ENCODE results near the gene SDR42E2. TPM values are rescaled to one million over a fixed set of nuclear protein-coding genes. Genes with fewer than 3 reads are reported as not detected.

SDR42E2 gene
- total RNA-seq (2021) (not detected in 2 replicates), Bru-seq, nascent RNA (percentile 3 among the genes with signal in this experiment), BruChase-seq, experiment 1, labeled RNA remaining after a 2-hour chase (percentile 6 among the genes with signal in this experiment), BruChase-seq, experiment 2, labeled RNA remaining after a 6-hour chase (percentile 13 among the genes with signal in this experiment)
- long read RNA-seq, result 0 reads

DNA sequence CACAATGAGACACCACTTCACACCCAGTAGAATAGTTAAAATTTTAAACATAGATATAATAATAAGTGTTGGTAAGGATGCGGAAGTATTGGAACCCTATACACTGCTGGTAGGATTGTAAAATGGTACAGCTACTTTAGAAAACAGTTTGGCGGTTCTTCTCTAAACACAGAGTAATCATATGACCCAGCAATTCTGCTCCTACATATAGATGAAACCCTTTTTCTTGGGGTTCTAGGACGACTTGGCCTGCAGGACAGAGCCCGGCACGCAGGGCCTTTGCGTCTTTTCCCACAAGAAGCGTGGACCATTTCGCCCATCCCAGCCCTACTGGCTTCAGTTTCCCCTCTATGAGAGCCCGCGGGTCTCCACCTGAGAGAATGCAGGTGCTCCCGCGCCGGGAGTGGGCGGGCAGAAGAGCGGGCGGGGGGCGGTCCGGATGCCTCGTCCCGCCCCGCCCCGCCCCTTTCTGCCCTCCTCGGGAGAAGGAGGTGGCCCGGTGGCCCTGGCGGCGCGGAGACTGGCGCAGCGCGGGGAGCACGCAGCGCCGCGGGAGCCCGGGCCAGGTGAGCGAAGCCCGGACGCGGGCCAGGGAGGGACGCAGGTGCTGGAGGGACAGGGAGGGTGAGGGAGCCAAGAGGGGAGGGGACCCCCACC is at the start of gene SDR42E2:
Gene SDR42E2 (plus strand): TSS at position 508 of the 657 bp plus-strand sequence. CDS start 3,077 bp downstream, outside the sequence.
- BruUV-seq (replicated peaks), result no TSS peak

DNA sequence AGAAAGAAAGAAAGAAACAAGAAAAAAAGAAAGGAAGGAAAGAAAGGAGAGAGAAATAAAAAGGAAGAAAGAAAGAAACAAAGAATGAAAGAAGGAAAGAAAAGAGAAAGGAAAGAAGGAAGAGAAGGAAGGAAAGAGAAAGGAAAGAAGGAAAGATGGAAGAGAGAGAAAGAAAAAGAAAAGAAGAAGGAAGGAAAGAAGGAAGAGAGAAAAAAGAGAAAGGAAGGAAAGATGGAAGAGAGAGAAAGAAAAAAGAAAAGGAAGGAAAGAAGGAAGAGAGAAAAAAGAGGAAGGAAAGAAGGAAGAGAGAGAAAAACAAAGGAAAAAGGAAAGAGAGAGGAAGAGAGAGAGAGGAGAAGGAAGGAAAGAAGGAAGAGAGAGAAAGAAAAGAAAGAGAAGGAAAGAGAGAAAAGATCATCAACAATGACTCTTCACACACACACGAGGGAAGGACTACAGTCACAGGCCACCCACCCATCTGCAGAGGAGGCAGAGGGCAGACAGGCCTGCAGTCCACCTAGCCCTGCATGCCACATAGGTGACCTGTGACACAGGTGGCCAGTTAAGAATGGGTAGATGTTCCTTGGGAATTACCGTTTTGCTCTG is 46.1 kb upstream of the SDR42E2 start:
- Histone ChIP-seq H3K27me3 (replicated peaks; ENCODE audit: insufficient read depth, low read depth, low read length, poor library complexity) (no peaks in the 10 kb centered on the region), H3K36me3 (ENCODE audit: insufficient read depth, low read length, poor library complexity, severe bottlenecking) (no peaks in the 10 kb centered on the region), H3K4me1 (ENCODE audit: insufficient read depth, low read length, poor library complexity, severe bottlenecking) (no peaks in the 10 kb centered on the region), H3K4me3 (ENCODE audit: low read depth, low read length, poor library complexity, severe bottlenecking) (no peak overlapping the region), H3K27ac (ENCODE audit: low read depth, low read length, poor library complexity, severe bottlenecking) (no peak overlapping the region), H3K9me3 (ENCODE audit: low read depth, low read length, poor library complexity, severe bottlenecking) (no peaks in the 10 kb centered on the region)
- no TSS peak for BruUV-seq (replicated peaks)
- TF ChIP-seq, protein P1, sequence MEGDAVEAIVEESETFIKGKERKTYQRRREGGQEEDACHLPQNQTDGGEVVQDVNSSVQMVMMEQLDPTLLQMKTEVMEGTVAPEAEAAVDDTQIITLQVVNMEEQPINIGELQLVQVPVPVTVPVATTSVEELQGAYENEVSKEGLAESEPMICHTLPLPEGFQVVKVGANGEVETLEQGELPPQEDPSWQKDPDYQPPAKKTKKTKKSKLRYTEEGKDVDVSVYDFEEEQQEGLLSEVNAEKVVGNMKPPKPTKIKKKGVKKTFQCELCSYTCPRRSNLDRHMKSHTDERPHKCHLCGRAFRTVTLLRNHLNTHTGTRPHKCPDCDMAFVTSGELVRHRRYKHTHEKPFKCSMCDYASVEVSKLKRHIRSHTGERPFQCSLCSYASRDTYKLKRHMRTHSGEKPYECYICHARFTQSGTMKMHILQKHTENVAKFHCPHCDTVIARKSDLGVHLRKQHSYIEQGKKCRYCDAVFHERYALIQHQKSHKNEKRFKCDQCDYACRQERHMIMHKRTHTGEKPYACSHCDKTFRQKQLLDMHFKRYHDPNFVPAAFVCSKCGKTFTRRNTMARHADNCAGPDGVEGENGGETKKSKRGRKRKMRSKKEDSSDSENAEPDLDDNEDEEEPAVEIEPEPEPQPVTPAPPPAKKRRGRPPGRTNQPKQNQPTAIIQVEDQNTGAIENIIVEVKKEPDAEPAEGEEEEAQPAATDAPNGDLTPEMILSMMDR (conservative IDR thresholded peaks at IDR 0.05; ENCODE audit: low read depth, low read length), result no peak
- TF ChIP-seq EZH2 (IDR thresholded peaks at IDR 0.05; ENCODE audit: borderline replicate concordance, low read depth, low read length, poor library complexity, severe bottlenecking), result no peak
- ChIA-PET POLR2A (ENCODE audit: low non-redundant PET) (no interaction called here), CTCF (no interaction called here)
- intact Hi-C loops (cut with micrococcal nuclease; ENCODE audit: unreplicated experiment), result no loop called here
- no peak for DNase-seq (ENCODE audit: low spot score)

More for the DNA sequence above, at the start of gene SDR42E2:
- TF ChIP-seq, protein P1 (conservative IDR thresholded peaks at IDR 0.05; ENCODE audit: low read depth, low read length), result no peak
- no peak for TF ChIP-seq EZH2 (IDR thresholded peaks at IDR 0.05; ENCODE audit: borderline replicate concordance, low read depth, low read length, poor library complexity, severe bottlenecking)
- H3K36me3 ChIP-seq (ENCODE audit: insufficient read depth, low read length, poor library complexity, severe bottlenecking), result no peaks in the 10 kb centered on the region
- no peak within 1 kb of the TSS for H3K27ac ChIP-seq (ENCODE audit: low read depth, low read length, poor library complexity, severe bottlenecking)
- ChIA-PET CTCF (no interaction called here), POLR2A (ENCODE audit: low non-redundant PET) (no interaction called here)
- no peaks in the 10 kb centered on the region for H3K9me3 ChIP-seq (ENCODE audit: low read depth, low read length, poor library complexity, severe bottlenecking)
- H3K27me3 ChIP-seq (replicated peaks; ENCODE audit: insufficient read depth, low read depth, low read length, poor library complexity), result peaks cover 11% of the 10 kb centered on the region
- intact Hi-C loops (cut with micrococcal nuclease; ENCODE audit: unreplicated experiment), result no loop called here
- no peaks in the 10 kb centered on the region for H3K4me1 ChIP-seq (ENCODE audit: insufficient read depth, low read length, poor library complexity, severe bottlenecking)
- no peak within 1 kb of the TSS for H3K4me3 ChIP-seq (ENCODE audit: low read depth, low read length, poor library complexity, severe bottlenecking)
- no peak for DNase-seq (ENCODE audit: low spot score)

DNA sequence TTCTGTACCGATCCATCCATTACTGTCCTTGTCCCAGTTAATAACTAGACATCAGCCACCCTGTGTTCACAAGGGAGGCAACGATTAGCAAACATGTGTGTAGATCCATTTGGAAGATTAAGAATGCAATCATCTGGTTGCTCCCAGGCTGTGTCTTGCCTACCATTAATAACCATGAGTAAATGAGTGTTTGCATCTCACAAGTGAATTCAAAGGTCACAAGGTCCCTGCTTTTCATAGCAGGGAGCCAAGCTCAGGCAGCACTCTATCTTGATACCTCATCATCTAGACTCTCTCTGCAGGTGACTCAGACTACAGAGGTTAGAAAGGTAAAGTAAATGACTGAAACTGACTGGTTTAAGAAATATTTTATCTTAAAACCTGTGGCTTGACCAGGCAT is 44.7 kb upstream of the SDR42E2 start:
- H3K36me3 ChIP-seq (ENCODE audit: insufficient read depth, low read length, poor library complexity, severe bottlenecking), result no peaks in the 10 kb centered on the region
- H3K4me3 ChIP-seq (ENCODE audit: low read depth, low read length, poor library complexity, severe bottlenecking), result no peak overlapping the region
- H3K9me3 ChIP-seq (ENCODE audit: low read depth, low read length, poor library complexity, severe bottlenecking), result no peaks in the 10 kb centered on the region
- ChIA-PET POLR2A (ENCODE audit: low non-redundant PET) (no interaction called here), CTCF (no interaction called here)
- intact Hi-C loops (cut with micrococcal nuclease; ENCODE audit: unreplicated experiment), result no loop called here
- no peaks in the 10 kb centered on the region for H3K27me3 ChIP-seq (replicated peaks; ENCODE audit: insufficient read depth, low read depth, low read length, poor library complexity)
- DNase-seq (ENCODE audit: low spot score), result peak; percentile 16
- H3K27ac ChIP-seq (ENCODE audit: low read depth, low read length, poor library complexity, severe bottlenecking), result no peak overlapping the region
- no TSS peak for BruUV-seq (replicated peaks)
- TF ChIP-seq, protein P1 (conservative IDR thresholded peaks at IDR 0.05; ENCODE audit: low read depth, low read length), result no peak
- TF ChIP-seq EZH2 (IDR thresholded peaks at IDR 0.05; ENCODE audit: borderline replicate concordance, low read depth, low read length, poor library complexity, severe bottlenecking), result no peak
- no peaks in the 10 kb centered on the region for H3K4me1 ChIP-seq (ENCODE audit: insufficient read depth, low read length, poor library complexity, severe bottlenecking)
